ENCODE results near the gene SIVA1.

DNA sequence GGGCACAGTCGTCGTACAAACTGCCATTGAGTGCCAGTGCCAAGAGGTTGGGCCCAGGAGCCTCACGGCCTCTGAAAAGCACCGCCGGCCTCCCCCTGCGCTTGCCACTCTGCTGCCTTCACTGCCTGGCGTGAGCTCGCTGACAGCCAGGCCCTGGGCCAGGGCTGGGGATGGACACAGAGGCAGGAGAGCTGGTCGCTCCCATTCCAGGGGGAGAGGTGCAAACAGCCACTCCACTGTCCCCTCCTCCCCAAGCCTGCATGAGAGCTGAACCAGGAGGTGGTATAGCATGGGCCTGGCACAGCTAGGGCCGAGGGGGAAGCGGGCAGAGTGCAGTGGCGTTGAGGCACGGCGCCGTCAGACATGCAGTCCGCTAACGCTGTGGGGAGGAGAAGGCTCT lies 24.3 kb upstream of the SIVA1 start:
- TF ChIP-seq EP300 (IDR thresholded peaks at IDR 0.05) (no peak), POLR2A (IDR thresholded peaks at IDR 0.05) (no peak)
- TF ChIP-seq, protein P1, sequence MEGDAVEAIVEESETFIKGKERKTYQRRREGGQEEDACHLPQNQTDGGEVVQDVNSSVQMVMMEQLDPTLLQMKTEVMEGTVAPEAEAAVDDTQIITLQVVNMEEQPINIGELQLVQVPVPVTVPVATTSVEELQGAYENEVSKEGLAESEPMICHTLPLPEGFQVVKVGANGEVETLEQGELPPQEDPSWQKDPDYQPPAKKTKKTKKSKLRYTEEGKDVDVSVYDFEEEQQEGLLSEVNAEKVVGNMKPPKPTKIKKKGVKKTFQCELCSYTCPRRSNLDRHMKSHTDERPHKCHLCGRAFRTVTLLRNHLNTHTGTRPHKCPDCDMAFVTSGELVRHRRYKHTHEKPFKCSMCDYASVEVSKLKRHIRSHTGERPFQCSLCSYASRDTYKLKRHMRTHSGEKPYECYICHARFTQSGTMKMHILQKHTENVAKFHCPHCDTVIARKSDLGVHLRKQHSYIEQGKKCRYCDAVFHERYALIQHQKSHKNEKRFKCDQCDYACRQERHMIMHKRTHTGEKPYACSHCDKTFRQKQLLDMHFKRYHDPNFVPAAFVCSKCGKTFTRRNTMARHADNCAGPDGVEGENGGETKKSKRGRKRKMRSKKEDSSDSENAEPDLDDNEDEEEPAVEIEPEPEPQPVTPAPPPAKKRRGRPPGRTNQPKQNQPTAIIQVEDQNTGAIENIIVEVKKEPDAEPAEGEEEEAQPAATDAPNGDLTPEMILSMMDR (IDR thresholded peaks at IDR 0.05): no peak
